GM20431 (cell line): ENCODE results near the gene PLCH1.

Experiments used
- in situ Hi-C: fragments of 300-500 bp; cut with MseI, MboI; formaldehyde crosslinking; loops from one replicate; pipeline ENCODE4 v1.15.0; 2020; ENCODE audit warnings: low sequenced_read_pairs; ENCODE audit not compliant: unreplicated experiment

The PLCH1 gene, protein sequence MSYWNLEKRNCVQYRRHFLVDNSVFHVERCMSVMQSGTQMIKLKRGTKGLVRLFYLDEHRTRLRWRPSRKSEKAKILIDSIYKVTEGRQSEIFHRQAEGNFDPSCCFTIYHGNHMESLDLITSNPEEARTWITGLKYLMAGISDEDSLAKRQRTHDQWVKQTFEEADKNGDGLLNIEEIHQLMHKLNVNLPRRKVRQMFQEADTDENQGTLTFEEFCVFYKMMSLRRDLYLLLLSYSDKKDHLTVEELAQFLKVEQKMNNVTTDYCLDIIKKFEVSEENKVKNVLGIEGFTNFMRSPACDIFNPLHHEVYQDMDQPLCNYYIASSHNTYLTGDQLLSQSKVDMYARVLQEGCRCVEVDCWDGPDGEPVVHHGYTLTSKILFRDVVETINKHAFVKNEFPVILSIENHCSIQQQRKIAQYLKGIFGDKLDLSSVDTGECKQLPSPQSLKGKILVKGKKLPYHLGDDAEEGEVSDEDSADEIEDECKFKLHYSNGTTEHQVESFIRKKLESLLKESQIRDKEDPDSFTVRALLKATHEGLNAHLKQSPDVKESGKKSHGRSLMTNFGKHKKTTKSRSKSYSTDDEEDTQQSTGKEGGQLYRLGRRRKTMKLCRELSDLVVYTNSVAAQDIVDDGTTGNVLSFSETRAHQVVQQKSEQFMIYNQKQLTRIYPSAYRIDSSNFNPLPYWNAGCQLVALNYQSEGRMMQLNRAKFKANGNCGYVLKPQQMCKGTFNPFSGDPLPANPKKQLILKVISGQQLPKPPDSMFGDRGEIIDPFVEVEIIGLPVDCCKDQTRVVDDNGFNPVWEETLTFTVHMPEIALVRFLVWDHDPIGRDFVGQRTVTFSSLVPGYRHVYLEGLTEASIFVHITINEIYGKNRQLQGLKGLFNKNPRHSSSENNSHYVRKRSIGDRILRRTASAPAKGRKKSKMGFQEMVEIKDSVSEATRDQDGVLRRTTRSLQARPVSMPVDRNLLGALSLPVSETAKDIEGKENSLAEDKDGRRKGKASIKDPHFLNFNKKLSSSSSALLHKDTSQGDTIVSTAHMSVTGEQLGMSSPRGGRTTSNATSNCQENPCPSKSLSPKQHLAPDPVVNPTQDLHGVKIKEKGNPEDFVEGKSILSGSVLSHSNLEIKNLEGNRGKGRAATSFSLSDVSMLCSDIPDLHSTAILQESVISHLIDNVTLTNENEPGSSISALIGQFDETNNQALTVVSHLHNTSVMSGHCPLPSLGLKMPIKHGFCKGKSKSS (N-terminal part only)

DNA sequence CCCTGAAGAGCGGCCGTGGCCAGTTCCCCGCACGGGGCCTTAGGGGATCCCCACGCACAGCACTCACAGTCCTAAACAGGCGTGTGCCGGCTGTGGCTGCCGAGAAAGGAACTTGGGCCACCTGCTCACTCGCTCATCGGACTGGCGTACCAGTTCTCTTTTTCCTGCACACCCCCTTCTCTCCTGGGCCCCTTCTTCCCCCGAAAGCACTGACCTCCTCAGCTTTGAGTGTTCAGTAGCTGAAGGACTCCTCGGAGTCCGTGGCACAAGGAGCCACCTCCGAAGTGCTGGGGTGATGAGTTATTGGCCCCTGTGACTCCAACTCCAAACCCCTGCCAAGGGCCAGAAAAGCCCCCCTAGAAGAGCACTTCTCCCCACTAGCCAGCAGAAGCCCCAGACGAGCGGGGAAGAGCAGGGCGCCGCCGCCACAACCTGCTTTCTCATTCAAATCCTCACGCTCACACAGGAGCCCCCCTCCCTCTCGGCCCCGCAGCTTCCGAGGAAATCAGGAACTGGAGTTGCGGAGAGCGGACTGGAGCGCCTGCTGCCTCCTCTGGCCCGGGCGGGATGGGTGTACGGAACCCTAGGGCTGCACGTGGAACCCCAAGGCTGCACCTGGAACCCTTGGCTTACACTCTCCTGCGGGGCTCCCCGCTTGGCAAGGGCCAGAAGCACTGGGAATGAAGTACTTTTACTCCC is at the start of gene PLCH1:
PLCH1 (minus strand) TSS at position 446 of the 699 bp plus-strand sequence. CDS start 40,847 bp downstream, outside the sequence.
- in situ Hi-C loops: no loop called here

DNA sequence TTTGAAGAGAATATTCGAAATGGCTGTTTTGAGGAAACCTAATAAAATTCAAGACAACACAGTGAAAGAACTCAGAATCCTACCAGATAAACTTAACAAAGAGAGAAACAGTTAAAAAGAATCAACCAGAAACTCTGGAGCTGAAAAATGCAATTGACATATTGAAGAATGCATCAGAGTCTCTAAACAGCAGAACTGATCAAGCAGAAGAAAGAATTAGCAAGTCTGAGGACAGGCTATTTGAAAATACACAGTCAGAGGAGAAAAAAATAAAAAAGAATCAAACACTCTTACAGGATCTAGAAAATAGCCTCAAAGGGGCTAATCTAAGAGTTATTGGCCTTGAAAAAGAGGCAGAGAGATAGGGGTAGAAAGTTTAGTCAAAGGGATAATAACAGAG is 47.7 kb upstream of the PLCH1 start:
- in situ Hi-C loops: no loop called here

DNA sequence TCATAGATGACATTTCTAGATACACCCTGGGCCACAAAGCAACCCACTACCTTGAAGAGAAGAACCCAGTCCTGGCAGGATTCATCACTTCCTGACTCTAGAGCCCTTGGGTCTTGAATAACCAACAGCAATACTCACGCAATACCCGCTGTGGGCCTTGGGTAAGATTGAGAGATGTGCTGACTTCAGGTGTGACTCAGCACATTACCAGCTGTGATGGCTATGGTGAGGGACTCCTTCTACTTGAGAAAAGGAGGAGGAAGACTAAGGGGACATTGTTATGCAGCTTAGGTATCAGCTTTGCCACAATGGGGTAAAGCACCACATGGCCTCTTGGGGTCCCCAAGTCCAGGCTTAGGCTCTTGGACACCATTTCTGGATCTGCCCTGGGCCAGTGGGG is 46.3 kb upstream of the PLCH1 start:
- in situ Hi-C loops: no loop called here

DNA sequence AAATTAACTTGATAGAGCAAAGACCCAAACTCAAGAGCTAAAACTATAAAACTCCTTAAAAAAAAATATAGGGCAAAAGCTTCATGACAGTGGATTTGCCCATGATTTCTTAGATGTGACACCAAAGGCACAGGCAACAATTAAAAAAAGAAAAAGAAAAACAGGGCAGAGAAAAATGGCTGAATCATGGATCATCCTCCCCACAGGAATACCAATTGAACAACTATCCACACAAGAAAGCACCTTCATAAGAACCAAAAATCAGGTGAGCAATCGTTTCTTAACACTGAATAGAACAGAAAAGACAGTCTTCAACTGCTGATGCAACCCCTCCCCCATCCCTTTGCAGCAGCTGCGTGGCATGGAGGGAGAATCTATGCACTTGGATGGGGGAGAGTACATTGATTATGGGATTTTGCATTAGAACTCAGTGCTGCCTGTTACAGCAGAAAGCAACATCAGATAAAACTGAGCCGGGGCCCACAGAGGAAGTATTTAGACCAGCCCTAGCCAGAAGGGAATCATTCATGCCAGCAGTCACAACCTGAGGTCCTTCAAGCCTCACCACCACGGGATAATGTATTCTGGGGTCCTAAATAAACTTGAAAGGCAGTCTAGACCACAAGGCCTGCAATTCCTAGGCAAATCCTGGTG is 45.5 kb upstream of the PLCH1 start:
- in situ Hi-C loops: no loop called here

DNA sequence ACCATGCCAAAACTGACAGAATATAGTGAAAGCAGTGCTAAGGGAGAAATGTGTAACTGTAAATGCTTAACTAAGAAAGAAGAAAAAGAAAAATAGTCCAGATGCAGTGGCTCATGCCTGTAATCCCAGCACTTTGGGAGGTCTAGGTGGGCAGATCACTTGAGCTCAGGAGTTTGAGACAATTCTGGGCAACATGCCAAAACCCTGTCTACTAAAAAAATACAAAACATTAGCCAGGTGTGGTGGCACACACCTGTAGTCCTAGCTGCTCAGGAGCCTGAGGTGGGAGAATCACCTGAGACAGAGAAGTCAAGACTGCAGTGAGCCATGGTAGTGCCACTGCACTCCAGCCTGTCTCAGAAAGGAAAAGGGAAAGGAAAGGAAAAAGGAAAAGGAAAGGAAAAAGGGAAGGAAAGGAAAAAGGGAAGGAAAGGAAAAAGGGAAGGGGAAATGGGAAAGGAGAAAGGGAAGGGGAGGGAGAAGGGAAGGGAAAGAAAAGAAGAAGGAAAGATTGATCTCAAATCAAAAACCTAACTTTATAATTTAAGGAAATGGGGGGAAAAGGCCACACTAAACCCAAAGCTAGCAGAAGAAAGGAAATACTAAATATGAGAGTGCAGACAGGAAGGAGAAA is 40.9 kb upstream of the PLCH1 start:
- in situ Hi-C loops: no loop called here

DNA sequence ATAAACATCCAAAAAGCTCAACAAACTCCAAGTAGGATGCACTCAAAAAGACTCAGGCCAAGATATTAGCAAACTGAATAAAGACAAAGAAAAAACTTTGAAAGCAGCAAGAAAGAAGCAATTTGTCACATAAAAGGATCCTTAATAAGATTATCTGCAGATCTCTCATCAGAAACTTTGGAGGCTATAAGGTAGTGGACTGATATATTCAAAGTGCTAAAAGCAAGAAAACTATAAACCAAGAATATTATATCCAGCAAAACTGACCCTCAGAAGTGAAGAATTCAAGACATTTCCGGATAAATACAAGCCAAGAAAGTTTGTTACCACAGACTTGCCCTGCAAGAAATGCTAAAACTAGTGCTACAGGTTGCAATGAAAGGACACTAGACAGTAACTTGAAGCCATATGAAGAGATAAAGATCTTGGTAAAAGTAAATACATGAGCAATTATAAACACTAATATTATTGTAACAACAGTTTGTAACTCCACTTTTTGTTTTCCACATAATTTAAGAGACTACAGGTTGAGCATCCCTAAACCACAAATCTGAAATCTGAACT is 37.6 kb upstream of the PLCH1 start:
- in situ Hi-C loops: no loop called here

DNA sequence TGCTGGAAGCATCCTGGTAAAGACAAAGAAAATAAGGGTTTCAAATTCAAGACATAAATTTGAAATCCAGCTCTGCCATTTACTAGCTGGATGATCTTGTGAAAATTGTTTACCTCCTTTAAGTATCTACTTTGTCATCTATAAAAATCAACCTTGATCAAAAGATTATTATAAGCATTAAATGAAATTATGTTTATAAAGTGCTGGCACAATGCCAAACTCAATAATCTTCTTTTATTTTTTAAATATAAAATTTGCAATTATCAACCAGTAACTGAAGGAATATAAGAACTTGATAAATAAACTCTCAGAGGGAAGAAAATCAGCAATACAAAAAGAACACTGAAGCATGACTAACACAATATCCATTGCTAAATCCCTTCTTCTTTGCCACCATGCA is 35.4 kb upstream of the PLCH1 start:
- in situ Hi-C loops: no loop called here

DNA sequence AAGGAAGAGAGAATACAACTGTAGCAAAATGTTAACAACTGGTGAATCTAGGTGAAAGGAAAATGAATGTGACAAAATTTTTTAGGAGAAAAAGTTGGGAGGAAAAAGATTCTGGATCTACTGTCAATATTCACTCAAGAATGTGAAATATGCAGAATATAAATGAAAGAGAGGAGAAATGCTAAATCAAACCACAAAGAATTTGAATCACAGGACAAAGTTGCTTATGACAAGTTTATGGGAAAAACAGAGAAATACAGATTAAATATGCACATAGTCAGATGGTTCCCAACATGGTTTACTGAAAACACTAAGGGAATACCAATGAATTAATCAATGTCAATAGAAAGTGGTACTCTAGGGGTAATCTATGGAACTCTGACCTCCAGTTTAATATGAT is 33.6 kb upstream of the PLCH1 start:
- in situ Hi-C loops: no loop called here

DNA sequence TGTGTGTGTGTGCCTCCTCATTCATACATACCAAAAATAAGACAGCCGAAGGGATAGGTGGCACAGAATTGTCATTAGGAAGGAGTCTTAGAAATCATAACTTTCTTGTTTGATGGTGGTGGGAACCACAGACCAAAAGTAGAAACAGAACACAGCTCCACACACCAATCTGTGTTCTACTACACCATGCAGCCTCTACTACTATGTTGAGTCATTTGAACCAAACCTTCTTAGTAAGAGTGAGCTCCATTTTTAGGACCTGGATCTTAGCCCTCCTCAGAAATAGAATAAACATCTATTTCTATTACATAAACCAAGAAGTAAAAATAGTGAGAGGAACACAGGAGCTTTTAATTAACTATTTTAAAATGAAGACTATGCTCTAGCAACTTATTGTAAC is 27.9 kb upstream of the PLCH1 start:
- in situ Hi-C loops: no loop called here

DNA sequence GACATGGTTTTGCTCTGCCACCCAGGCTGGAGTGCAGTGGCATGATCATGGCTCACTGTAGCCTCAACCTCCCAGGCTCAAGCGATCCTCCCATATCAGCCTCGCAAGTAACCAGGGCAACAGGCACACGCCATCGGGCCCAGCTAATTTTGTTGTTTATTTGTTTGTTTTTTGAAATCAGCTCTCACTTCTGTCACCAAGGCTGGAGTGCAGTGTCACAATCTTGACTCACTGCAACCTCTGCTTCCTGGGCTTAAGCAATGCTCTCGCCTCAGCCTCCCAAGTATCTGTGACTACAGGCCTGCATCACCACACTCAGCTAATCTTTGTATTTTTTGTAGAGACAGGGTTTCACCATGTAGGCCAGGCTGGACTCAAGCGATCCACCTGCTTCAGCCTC is 26.3 kb upstream of the PLCH1 start:
- in situ Hi-C loops: no loop called here

DNA sequence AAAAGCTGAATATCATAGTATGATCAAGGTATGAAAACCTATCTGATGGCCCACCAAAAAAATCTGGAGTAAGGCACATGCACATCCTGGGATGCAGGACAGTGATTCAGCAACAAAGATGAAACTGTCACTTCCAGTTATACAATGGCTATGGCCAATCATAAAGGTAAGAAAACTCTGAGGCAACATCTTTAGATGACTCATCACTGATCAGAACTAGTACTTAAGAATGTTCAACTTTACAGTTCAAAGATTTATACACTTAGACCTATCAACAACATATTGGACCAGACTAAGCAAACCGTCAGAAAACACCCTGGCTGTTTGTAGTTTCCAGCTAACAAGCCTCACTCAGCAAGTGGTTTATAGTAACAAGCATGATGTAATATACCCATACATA is 21.3 kb upstream of the PLCH1 start:
- in situ Hi-C loops: no loop called here

DNA sequence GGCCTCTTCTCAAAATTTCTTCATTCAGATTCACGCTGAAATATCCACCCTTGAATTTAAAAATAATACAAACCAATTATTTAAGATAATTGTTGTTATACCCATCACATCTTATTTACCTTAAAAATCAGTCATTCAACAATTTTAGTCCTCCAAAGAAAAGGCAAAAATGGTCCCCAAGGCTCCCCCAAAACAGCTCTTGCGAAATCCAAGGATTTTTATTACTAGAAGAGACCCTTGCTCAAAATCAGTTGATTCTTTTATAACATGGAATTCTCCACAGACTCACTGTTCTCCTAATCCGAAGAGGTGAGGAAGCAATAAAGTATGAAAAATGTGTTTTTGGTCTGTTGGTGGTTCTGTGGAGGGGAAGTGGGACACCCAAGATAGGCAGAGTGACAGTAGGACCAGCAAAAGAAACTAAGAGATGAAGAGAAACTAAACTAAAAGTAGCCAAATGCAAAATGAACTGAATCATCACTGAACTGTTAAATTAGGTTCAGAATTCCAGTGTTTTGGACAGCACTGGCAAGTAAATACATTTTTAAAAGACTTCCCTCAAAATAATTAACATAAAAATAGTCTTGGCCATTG is 19.1 kb upstream of the PLCH1 start:
- in situ Hi-C loops: no loop called here

DNA sequence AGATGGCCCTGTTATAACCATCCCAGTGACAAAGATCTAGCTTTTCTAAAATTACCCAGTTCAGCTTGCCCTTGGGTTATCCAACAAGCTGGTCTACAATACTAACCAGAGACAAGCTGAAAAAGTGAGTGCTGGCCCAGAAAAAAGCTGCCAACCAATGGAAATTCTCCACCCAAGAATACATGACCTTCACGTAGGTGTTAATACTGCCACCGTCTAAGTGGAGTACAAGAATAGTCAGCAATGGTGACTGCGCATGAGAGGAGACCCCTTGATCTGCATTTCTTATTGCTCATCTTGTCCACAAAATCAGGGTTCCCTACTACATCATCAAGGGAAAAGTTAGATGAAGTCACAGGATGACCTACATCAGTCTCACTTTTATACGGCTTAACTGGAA is 15.8 kb upstream of the PLCH1 start:
- in situ Hi-C loops: no loop called here

DNA sequence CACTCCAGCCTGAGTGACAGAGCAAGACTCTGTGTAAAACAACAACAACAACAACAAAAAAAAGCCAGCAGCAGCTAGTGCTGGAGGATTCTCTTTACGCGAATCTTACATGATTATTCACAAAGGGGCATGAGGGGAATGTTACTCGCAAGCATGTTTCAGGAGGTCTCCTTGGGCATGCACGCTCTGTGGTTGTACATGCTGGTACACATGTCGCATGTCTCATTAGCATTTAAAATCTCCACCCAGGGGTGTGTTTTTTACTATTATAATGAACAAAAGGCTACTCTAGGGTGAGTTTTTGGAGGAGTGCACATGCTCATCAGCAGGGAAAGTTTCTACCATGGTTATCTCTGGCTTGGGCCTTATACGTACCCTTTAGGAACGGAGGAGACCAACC is 12.7 kb upstream of the PLCH1 start:
- in situ Hi-C loops: no loop called here

DNA sequence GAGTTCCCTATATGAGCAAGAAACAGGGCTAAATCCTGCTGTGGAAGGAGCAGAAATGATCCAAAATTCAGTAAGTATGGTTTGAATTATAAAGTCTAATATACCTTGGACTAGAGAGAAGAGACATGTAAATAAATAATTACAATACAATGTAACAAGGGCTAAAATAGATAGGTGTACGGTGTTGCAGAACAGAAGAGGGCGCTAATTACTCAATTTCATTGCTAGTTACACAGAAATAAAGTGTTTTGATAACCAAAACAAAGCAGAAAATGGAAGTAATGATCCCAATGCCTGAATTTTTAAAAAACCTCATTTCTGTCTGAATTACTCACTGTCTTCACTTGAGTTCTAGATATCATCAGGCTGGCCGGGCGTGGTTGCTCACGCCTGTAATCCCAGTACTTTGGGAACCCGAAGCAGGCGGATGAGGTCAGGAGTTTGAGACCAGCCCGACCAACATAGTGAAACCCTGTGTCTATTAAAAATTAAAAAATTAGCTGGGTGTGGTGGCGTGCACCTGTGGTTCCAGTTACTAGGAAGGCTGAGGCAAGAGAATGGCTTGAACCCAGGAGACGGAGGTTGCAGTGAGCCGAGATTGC is 8.3 kb upstream of the PLCH1 start:
- in situ Hi-C loops: no loop called here

DNA sequence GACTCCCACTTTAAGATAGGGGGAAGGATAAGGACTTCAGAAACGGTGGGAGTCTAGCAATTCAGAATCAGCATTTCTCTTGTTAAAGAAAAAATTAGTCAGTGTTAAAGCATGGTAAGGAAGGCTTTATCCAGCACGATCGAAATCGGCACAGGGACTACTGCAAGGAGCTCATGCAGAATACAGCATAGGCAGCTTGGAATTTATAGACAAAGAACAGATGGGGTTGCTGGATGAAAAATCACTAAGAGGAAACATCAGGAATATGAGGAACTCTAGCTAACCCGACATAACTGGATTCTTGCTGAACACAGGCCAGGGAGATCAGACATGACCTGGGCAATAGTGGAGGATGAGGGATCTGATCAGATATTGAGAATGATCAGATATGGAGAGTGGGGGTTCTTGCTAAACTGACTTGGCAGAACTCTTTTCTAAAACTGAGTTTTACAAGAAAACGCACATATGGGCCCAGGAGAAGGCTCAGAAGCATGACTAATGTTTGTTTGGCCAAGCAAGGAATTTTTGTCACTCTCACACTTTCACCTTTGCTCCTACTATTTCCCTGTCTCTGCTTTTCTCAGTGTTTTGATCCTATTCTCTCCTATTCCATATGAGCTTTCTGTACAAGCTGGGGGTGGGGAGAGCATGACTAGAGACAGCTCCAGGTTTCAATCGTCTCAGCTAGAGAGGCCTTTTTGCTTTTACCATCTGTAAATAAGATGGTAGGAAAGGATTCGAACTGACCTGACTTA is 3.9 kb upstream of the PLCH1 start:
- in situ Hi-C loops: no loop called here

DNA sequence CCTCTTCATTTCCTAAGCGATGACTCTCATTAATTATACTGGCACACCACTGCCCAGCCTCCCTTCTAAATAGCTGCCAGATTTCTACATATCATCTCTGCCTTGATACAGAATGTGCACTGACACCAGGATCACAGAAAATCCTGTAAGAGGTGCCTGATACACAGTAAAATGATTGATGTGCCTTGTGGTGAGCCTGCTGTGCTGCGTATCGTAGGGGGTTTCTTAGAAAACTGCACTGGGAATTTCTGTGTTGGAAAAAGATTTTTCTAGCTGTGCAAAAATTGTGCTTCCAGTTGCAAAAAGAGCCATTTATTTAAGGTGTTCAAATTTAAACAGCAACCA is 3.0 kb upstream of the PLCH1 start:
- in situ Hi-C loops: no loop called here
